Activated B cell treated with CpG ODN at 0.5 μM for 24 hours (primary cell): ENCODE results near the gene MRPL36. TPM values are rescaled to one million over a fixed set of nuclear protein-coding genes. Genes with fewer than 3 reads are reported as not detected.
A peak's percentile ranks its signal among the peaks of the same experiment; 100 is the strongest.
"Not testable (repeated sequence)": the region's sequence is repeated elsewhere in the genome, so short reads cannot be mapped to it uniquely, and the experiment has no call there.

ENCODE experiments used
- ATAC-seq: fragments of 200-7000 bp; cut with Tn5 transposase; one replicate; pipeline ENCODE4 v1.10.0; 2021; ENCODE audit warnings: low read depth, mild to moderate bottlenecking, moderate library complexity
- CTCF ChIA-PET: fragments of 350-600 bp; sonication (Branson Sonifier 250); formaldehyde crosslinking; loops from one replicate; lab custom pipeline; 2021; ENCODE audit warnings: antibody characterized with exemption; lab: Charles Lee
- POLR2A ChIA-PET: fragments of 350-600 bp; sonication (Branson Sonifier 250); formaldehyde crosslinking; loops from one replicate; lab custom pipeline; 2021; ENCODE audit warnings: antibody characterized with exemption; lab: Charles Lee
- DNase-seq: peaks from one replicate; pipeline ENCODE4 v3.0.0; 2022
- H3K27ac Mint-ChIP-seq: one replicate; pipeline ENCODE4 v1.8.0; 2020; ENCODE audit warnings: mixed read lengths
- H3K27me3 Mint-ChIP-seq: one replicate; pipeline ENCODE4 v1.8.0; 2021; ENCODE audit warnings: mixed read lengths
- H3K36me3 Mint-ChIP-seq: one replicate; pipeline ENCODE4 v1.8.0; 2021; ENCODE audit warnings: low read depth, mixed read lengths
- H3K4me1 Mint-ChIP-seq: one replicate; pipeline ENCODE4 v1.8.0; 2021; ENCODE audit warnings: mixed read lengths
- H3K4me3 Mint-ChIP-seq: one replicate; pipeline ENCODE4 v1.8.0; 2020; ENCODE audit warnings: mild to moderate bottlenecking, mixed read lengths
- H3K9me3 Mint-ChIP-seq: one replicate; pipeline ENCODE4 v1.8.0; 2020; ENCODE audit warnings: mixed read lengths
- intact Hi-C: fragments of 100-400 bp; cut with micrococcal nuclease; formaldehyde crosslinking; loops from one replicate; pipeline ENCODE4 v1.15.1; 2024
- total RNA-seq: library from RNA; stranded (reverse); gene quantifications from 2 replicates; pipeline ENCODE4 v1.2.3, GENCODE V29; 2022
- TF ChIP-seq, protein P1 (sequence below): fragments of 200-600 bp; IDR thresholded peaks from one replicate; pipeline ENCODE4 v1.8.0; 2022; ENCODE audit warnings: antibody characterized with exemption, mild to moderate bottlenecking

MRPL36 gene
- total RNA-seq, 1 donor from 2014 or later, result 28.7 TPM

DNA sequence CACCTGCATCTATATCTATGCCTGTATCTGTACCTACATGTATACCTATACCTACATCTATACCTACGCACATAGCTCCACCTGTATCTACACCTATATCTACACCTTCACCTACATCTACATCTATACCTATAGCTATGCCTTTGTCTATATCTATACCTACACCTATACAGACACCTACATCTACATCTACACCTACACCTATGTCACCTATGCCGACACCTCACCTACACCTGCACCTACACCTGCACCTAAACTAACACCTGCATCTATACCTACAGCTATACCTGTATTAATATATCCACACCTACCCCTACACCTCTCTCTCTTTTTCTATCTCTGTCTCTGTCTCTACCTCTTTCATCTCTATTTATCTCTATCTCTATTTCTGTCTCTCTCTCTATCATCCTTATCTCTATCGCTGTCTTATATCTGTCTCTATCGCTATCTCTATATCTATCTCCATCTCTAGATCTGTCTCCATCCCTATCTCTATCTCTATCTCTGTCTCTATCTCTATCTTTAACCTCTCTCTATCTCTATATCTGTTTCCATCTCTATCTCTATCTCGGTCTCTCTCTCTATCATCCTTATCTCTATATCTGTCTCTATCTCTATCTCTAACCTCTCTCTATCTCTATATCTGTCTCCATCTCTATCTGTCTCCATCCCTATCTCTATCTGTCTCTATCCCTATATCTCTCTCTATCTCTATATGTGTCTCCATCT, 45.2 kb upstream of the MRPL36 start:
- Mint-ChIP-seq H3K36me3 (no peaks in the 10 kb centered on the region), H3K4me3 (no peak overlapping the region), H3K27ac (no peak overlapping the region), H3K9me3 (no peaks in the 10 kb centered on the region), H3K4me1 (no peaks in the 10 kb centered on the region), H3K27me3 (peaks cover 28% of the 10 kb centered on the region)
- intact Hi-C loops, result no loop called here
- TF ChIP-seq, protein P1, sequence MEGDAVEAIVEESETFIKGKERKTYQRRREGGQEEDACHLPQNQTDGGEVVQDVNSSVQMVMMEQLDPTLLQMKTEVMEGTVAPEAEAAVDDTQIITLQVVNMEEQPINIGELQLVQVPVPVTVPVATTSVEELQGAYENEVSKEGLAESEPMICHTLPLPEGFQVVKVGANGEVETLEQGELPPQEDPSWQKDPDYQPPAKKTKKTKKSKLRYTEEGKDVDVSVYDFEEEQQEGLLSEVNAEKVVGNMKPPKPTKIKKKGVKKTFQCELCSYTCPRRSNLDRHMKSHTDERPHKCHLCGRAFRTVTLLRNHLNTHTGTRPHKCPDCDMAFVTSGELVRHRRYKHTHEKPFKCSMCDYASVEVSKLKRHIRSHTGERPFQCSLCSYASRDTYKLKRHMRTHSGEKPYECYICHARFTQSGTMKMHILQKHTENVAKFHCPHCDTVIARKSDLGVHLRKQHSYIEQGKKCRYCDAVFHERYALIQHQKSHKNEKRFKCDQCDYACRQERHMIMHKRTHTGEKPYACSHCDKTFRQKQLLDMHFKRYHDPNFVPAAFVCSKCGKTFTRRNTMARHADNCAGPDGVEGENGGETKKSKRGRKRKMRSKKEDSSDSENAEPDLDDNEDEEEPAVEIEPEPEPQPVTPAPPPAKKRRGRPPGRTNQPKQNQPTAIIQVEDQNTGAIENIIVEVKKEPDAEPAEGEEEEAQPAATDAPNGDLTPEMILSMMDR, result peak; percentile 77
- ChIA-PET CTCF (no interaction called here), POLR2A (no interaction called here)
- no peak for DNase-seq
- no peak for ATAC-seq

DNA sequence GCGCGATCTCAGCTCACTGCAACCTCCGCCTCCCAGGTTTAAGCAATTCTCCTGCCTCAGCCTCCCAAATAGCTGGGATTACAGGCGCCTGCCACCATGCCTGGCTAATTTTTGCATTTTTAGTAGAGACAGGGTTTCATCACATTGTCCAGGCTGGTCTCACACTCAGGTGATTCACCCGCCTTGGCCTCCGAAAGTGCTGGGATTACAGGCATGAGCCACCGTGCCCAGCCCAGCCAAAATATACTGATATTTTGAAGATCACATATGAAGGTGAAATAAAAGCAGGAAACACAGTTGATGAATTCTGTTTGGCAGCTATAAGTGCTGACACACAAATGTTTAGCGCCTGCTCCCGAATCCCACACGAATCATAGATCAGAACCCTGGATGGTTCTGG, 44.1 kb upstream of the MRPL36 start:
- H3K9me3 Mint-ChIP-seq, H3K4me1 Mint-ChIP-seq, H3K27ac Mint-ChIP-seq, DNase-seq, intact Hi-C loops, H3K36me3 Mint-ChIP-seq, ATAC-seq, CTCF ChIA-PET, H3K4me3 Mint-ChIP-seq, POLR2A ChIA-PET: not testable (repeated sequence)
- peaks cover 26% of the 10 kb centered on the region for H3K27me3 Mint-ChIP-seq

DNA sequence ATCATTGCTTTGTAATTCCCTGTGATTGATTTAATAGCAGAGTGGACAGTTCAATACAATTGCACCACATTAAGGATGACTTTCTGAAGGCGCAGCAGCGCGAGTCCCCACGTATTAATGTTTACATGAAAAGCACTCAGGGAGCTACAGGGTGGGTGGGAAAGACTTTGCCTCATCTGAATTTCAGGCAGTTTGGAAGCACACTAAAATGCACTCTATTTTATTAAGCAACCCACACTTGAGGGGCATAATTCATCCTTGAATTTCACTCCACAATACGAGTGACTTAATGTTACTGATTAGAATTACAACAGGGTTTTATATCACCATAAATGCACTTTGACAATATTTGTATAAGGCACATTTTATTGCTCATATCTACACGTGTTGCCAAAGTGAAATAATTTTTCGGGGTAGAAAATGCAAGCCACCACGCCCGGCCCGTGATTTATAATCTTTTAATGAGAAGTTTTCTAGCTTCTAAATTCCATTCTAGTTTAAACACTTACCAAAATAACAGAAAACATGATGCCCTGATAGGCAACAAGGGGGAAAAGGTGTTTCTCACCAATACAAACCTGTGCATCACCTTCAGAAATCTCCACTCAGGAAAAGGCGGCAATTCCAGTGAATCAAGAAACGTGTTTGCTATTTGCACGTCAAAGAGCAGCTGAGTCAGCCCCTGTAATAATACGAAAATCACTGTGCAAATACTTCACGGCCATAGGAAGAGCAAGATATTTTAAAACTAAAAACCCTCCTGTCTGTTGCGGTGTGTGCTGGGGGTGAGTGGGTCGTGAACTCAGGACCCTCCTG, 42.6 kb upstream of the MRPL36 start:
- POLR2A ChIA-PET, result no interaction called here
- DNase-seq (no peak), ATAC-seq (no peak)
- intact Hi-C loops, result no loop called here
- Mint-ChIP-seq H3K4me3 (no peak overlapping the region), H3K9me3 (no peaks in the 10 kb centered on the region), H3K27ac (no peak overlapping the region), H3K4me1 (no peaks in the 10 kb centered on the region), H3K27me3 (peaks cover 19% of the 10 kb centered on the region), H3K36me3 (no peaks in the 10 kb centered on the region)
- TF ChIP-seq, protein P1, result no peak
- CTCF ChIA-PET, result no interaction called here

DNA sequence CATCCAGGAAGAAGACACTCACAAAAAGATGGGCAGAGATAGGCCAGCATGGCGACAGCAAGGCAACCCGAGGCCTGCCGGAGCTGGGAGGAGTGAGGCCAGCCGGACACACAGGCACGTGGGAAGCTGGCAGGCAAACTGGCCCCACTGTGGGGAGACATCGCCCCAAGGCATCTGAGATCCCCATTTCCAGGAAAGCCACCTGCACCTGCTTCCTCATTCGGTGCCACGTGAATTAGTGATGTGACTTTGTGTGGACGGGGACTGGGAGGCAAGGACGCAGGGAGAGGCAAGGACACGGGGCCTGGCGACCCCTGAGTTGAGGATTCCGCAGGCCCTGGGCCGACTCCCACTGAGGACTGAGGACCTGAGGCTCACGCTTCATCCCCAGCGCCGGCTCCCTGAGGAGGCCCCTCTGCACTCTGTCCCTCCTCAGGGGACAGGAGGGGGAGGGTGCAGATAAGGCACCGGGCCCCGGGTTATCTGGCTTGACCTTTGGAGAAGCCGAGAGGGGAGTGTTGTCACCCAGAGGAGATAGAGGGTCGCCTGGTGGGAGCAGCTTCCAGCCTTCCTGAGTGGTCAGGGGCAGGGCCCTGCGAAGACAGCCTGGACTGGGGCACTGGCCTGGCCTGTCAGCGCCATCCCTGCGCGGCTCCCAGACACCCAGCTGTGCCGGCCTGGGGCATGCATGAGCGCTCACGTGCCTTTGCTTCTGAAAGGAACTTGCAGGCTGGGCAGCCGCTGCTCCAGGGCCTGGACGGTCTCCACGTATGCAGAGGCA, 41.3 kb upstream of the MRPL36 start:
- no peak overlapping the region for H3K4me3 Mint-ChIP-seq
- H3K27me3 Mint-ChIP-seq, result peaks cover 19% of the 10 kb centered on the region
- H3K4me1 Mint-ChIP-seq, result no peaks in the 10 kb centered on the region
- intact Hi-C loops, result no loop called here
- no peaks in the 10 kb centered on the region for H3K36me3 Mint-ChIP-seq
- POLR2A ChIA-PET, result no interaction called here
- H3K9me3 Mint-ChIP-seq, result no peaks in the 10 kb centered on the region
- TF ChIP-seq, protein P1, result no peak
- H3K27ac Mint-ChIP-seq, result no peak overlapping the region
- DNase-seq (no peak), ATAC-seq (no peak)
- CTCF ChIA-PET, result no interaction called here

DNA sequence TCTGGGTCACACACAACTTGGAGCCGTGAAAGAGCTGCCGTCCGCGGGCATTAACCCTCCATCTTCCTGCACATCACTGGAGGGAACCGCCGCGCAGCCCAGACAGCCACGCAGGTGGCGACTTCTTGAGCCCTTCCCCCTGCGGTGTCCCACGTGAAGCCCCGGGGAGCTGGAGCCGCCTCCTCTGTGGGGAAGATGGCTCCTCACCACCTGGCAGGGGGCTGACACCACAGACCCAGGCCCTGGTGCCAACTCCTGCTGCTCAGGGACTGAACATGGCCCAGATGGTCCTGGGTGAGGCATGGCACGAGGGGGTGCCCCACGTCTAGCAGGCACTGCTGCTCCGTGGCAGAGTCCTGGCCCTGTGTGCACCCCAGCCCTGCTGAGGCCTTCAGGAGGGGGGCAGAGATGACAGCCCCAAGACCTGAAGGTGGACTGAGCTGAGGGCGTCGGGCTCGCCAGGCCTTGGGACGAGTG, 40.5 kb upstream of the MRPL36 start:
- ATAC-seq, result no peak
- Mint-ChIP-seq H3K4me3 (no peak overlapping the region), H3K27ac (no peak overlapping the region), H3K36me3 (no peaks in the 10 kb centered on the region), H3K27me3 (peaks cover 19% of the 10 kb centered on the region), H3K9me3 (no peaks in the 10 kb centered on the region), H3K4me1 (no peaks in the 10 kb centered on the region)
- intact Hi-C loops, result no loop called here
- CTCF ChIA-PET, result no interaction called here
- TF ChIP-seq, protein P1, result no peak
- DNase-seq, result no peak
- POLR2A ChIA-PET, result no interaction called here
